Neural progenitor cell (in vitro differentiated cells): ENCODE results near the gene PRCC. TPM values are rescaled to one million over a fixed set of nuclear protein-coding genes. Genes with fewer than 3 reads are reported as not detected.

Experiments
- DNase-seq: peaks from one replicate; pipeline ENCODE4 v3.0.0-alpha.2; 2016; ENCODE audit warnings: low spot score
- H2AFZ ChIP-seq: fragments of 200-600 bp; sonication (generic); replicated peaks from 2 replicates; pipeline ENCODE4 v1.6.1; 2016; ENCODE audit warnings: antibody characterized with exemption
- H3F3A ChIP-seq: fragments of 200-600 bp; sonication (generic); 2 replicates; pipeline ENCODE4 v1.6.1; 2016; ENCODE audit warnings: antibody characterized with exemption, low read depth
- H3K27ac ChIP-seq: fragments of 200-600 bp; sonication (generic); 2 replicates; pipeline ENCODE4 v1.5.1; 2016; ENCODE audit warnings: mild to moderate bottlenecking
- H3K27me3 ChIP-seq: fragments of 200-600 bp; sonication (generic); 2 replicates; pipeline ENCODE4 v1.6.1; 2016; ENCODE audit warnings: mild to moderate bottlenecking, moderate library complexity
- H3K36me3 ChIP-seq: fragments of 200-600 bp; sonication (generic); 2 replicates; pipeline ENCODE4 v1.5.1; 2016
- H3K4me1 ChIP-seq: fragments of 200-600 bp; sonication (generic); 2 replicates; pipeline ENCODE4 v1.6.1; 2016; ENCODE audit warnings: mixed run types
- H3K4me2 ChIP-seq: fragments of 200-600 bp; sonication (generic); 2 replicates; pipeline ENCODE4 v1.6.1; 2016
- H3K4me3 ChIP-seq: fragments of 200-600 bp; sonication (generic); 2 replicates; pipeline ENCODE4 v1.5.1; 2016
- H3K79me2 ChIP-seq: fragments of 200-600 bp; sonication (generic); 2 replicates; pipeline ENCODE4 v1.6.1; 2016; ENCODE audit warnings: low read depth
- H3K9ac ChIP-seq: fragments of 200-600 bp; sonication (generic); 2 replicates; pipeline ENCODE4 v1.6.1; 2016
- H3K9me3 ChIP-seq: fragments of 200-600 bp; sonication (generic); 2 replicates; pipeline ENCODE4 v1.5.1; 2016; ENCODE audit warnings: low read depth
- H4K20me1 ChIP-seq: fragments of 200-600 bp; sonication (generic); 2 replicates; pipeline ENCODE4 v1.6.1; 2016; ENCODE audit warnings: low read depth
- H3K27ac Mint-ChIP-seq: 3 replicates; pipeline ENCODE4 v1.8.0; 2021; ENCODE audit warnings: mixed read lengths
- H3K27me3 Mint-ChIP-seq: 2 replicates; pipeline ENCODE4 v1.8.0; 2022; ENCODE audit warnings: low read depth, mild to moderate bottlenecking, inconsistent platforms, moderate library complexity, mixed read lengths; ENCODE audit not compliant: insufficient read depth
- H3K36me3 Mint-ChIP-seq: 3 replicates; pipeline ENCODE4 v1.8.0; 2021; ENCODE audit warnings: mixed read lengths
- H3K4me1 Mint-ChIP-seq: 3 replicates; pipeline ENCODE4 v1.8.0; 2021; ENCODE audit warnings: mixed read lengths
- H3K4me3 Mint-ChIP-seq: 3 replicates; pipeline ENCODE4 v1.8.0; 2021; ENCODE audit warnings: mild to moderate bottlenecking, moderate library complexity, mixed read lengths
- H3K9me3 Mint-ChIP-seq: 3 replicates; pipeline ENCODE4 v1.8.0; 2020; ENCODE audit warnings: mixed read lengths
- CTCF ChIP-seq: fragments of 200-600 bp; sonication (generic); IDR thresholded peaks from 2 replicates; pipeline ENCODE4 v1.5.1; 2017; ENCODE audit warnings: antibody characterized with exemption, mild to moderate bottlenecking
- EZH2 ChIP-seq: fragments of 200-600 bp; sonication (generic); IDR thresholded peaks from 2 replicates; pipeline ENCODE4 v1.6.1; 2017; ENCODE audit warnings: antibody characterized with exemption, mild to moderate bottlenecking, moderate library complexity
- EZH2phosphoT487 ChIP-seq: fragments of 200-600 bp; sonication (generic); IDR thresholded peaks from 2 replicates; pipeline ENCODE4 v1.6.1; 2017; ENCODE audit warnings: antibody characterized with exemption
- total RNA-seq: library from RNA; depleted of rRNA; stranded (reverse); fragments of >200 nt; gene quantifications from 2 replicates; pipeline ENCODE4 v1.2.3, GENCODE V29; 2015; ENCODE audit warnings: low replicate concordance

PRCC gene
- total RNA-seq, 1 donor from 2014 or later: 30.1 TPM

GRCh38 chr1:156846643-156847042, 79.3 kb downstream of the PRCC start:
- H3K4me1 ChIP-seq: peaks cover 19% of the 10 kb centered on the region
- peaks cover 8% of the 10 kb centered on the region for H4K20me1 ChIP-seq
- no peak overlapping the region for H3K27ac Mint-ChIP-seq
- H3K36me3 ChIP-seq: no peaks in the 10 kb centered on the region
- no peak overlapping the region for H3K4me3 Mint-ChIP-seq
- peaks cover 84% of the 10 kb centered on the region for H3K27me3 Mint-ChIP-seq
- H3K9me3 ChIP-seq: no peaks in the 10 kb centered on the region
- H3K9ac ChIP-seq: no peak overlapping the region
- no peak overlapping the region for H3K27ac ChIP-seq
- peaks cover 2% of the 10 kb centered on the region for H3K36me3 Mint-ChIP-seq
- H3K4me1 Mint-ChIP-seq: peaks cover 24% of the 10 kb centered on the region
- peaks cover 8% of the 10 kb centered on the region for H3K9me3 Mint-ChIP-seq
- no peak overlapping the region for H3K4me3 ChIP-seq
- peaks cover 100% of the 10 kb centered on the region for H3K27me3 ChIP-seq
- TF ChIP-seq EZH2 (no peak), CTCF (no peak), EZH2phosphoT487 (no peak)
- no peaks in the 10 kb centered on the region for H3F3A ChIP-seq
- H3K4me2 ChIP-seq: no peak overlapping the region
- H3K79me2 ChIP-seq: no peaks in the 10 kb centered on the region
- no peak for DNase-seq
- no peak overlapping the region for H2AFZ ChIP-seq

GRCh38 chr1:156847591-156848460, 80.5 kb downstream of the PRCC start:
- H3K36me3 ChIP-seq: no peaks in the 10 kb centered on the region
- peaks cover 2% of the 10 kb centered on the region for H3K36me3 Mint-ChIP-seq
- peak overlapping the region; percentile 68 for H3K4me2 ChIP-seq
- H3K27ac Mint-ChIP-seq: no peak overlapping the region
- no peak overlapping the region for H3K9ac ChIP-seq
- no peaks in the 10 kb centered on the region for H3K79me2 ChIP-seq
- no peak overlapping the region for H2AFZ ChIP-seq
- H3K4me1 Mint-ChIP-seq: peaks cover 22% of the 10 kb centered on the region
- H3K27ac ChIP-seq: no peak overlapping the region
- H3K4me3 ChIP-seq: no peak overlapping the region
- no peaks in the 10 kb centered on the region for H3F3A ChIP-seq
- no peak overlapping the region for H3K4me3 Mint-ChIP-seq
- no peaks in the 10 kb centered on the region for H3K9me3 ChIP-seq
- peaks cover 100% of the 10 kb centered on the region for H3K27me3 ChIP-seq
- peaks cover 3% of the 10 kb centered on the region for H3K9me3 Mint-ChIP-seq
- peaks cover 75% of the 10 kb centered on the region for H3K27me3 Mint-ChIP-seq
- peaks cover 8% of the 10 kb centered on the region for H4K20me1 ChIP-seq
- H3K4me1 ChIP-seq: peaks cover 19% of the 10 kb centered on the region
- no peak for DNase-seq
- TF ChIP-seq CTCF (no peak), EZH2 (no peak), EZH2phosphoT487 (no peak)

GRCh38 chr1:156848461-156849150, 81.3 kb downstream of the PRCC start:
- peaks cover 78% of the 10 kb centered on the region for H3K27me3 Mint-ChIP-seq
- Histone ChIP-seq H3K4me3 (peak overlapping the region; percentile 24), H3K9me3 (no peaks in the 10 kb centered on the region), H3K4me1 (peaks cover 19% of the 10 kb centered on the region), H3K4me2 (peak overlapping the region; percentile 68), H3K36me3 (no peaks in the 10 kb centered on the region), H4K20me1 (peaks cover 8% of the 10 kb centered on the region), H3K79me2 (no peaks in the 10 kb centered on the region), H2AFZ (peak overlapping the region; percentile 69), H3K27me3 (peaks cover 100% of the 10 kb centered on the region), H3F3A (no peaks in the 10 kb centered on the region), H3K9ac (no peak overlapping the region), H3K27ac (no peak overlapping the region)
- H3K4me1 Mint-ChIP-seq: peaks cover 22% of the 10 kb centered on the region
- peaks cover 2% of the 10 kb centered on the region for H3K36me3 Mint-ChIP-seq
- no peaks in the 10 kb centered on the region for H3K9me3 Mint-ChIP-seq
- TF ChIP-seq EZH2 (peak; percentile 90), CTCF (no peak)
- DNase-seq: peak; percentile 58
- no peak overlapping the region for H3K4me3 Mint-ChIP-seq
- H3K27ac Mint-ChIP-seq: no peak overlapping the region
